HepG2 (cell line): ENCODE results near the gene EPB41L1. TPM values are rescaled to one million over a fixed set of nuclear protein-coding genes. Genes with fewer than 3 reads are reported as not detected.

Experiments
- ATAC-seq: fragments of 200-7000 bp; cut with Tn5 transposase; 3 replicates; pipeline ENCODE4 v1.9.1; 2020; ENCODE audit warnings: mild to moderate bottlenecking, moderate library complexity
- BruUV-seq: library from RNA; stranded (reverse); fragments of 400-500 nt; replicated peaks from 2 replicates; lab custom pipeline; 2021; lab: Mats Ljungman, UMichigan
- CTCF ChIA-PET: fragments of 300-600 bp; formaldehyde crosslinking; extraction: SDS; loops from one replicate; lab custom pipeline; 2021; ENCODE audit warnings: low total read pairs, inconsistent platforms, low intra/inter-chr PET ratio; lab: Yijun Ruan, JAX
- POLR2A ChIA-PET: fragments of 350-600 bp; sonication (Branson Sonifier 250); formaldehyde crosslinking; loops from one replicate; lab custom pipeline; 2020; ENCODE audit warnings: antibody characterized with exemption, inconsistent platforms; lab: Yijun Ruan, JAX
- DNase-seq: peaks from one replicate; pipeline ENCODE4 v3.0.0-alpha.2; 2015; ENCODE audit warnings: low spot score
- FAIRE-seq: peaks from 3 replicates; lab custom pipeline; 2011; peaks lifted over from hg19 to GRCh38; lab: Jason Lieb, UNC
- H2AFZ ChIP-seq: one replicate; pipeline ENCODE4 v1.6.1; 2011; ENCODE audit warnings: low read length, inconsistent platforms
- H3K27ac ChIP-seq: fragments of 300-600 bp; 3 replicates; pipeline ENCODE4 v1.8.0; 2011; ENCODE audit warnings: mixed run types, mild to moderate bottlenecking, mixed read lengths, low read length, inconsistent platforms; ENCODE audit not compliant: insufficient read depth; ENCODE audit errors: extremely low read length
- H3K27me3 ChIP-seq, 2 experiments: fragments of 200-600 bp in 1 of 2; 2 replicates in 1 of 2; 3 replicates in 1 of 2; pipeline versions ENCODE4 v1.6.0 to v1.8.0; 2011; ENCODE audit warnings: low read length in 2 of 2, mild to moderate bottlenecking in 2 of 2, moderate library complexity in 2 of 2, inconsistent platforms in 1 of 2; ENCODE audit not compliant: insufficient read depth in 2 of 2, control insufficient read depth in 1 of 2
- H3K36me3 ChIP-seq, 2 experiments: fragments of 200-600 bp in 1 of 2; replicated peaks in 1 of 2; 2 replicates in 1 of 2; 3 replicates in 1 of 2; pipeline versions ENCODE4 v1.5.1 to v1.8.0; 2011; ENCODE audit warnings: low read length in 2 of 2, inconsistent platforms in 1 of 2; ENCODE audit not compliant: insufficient read depth in 2 of 2, control insufficient read depth in 1 of 2
- H3K4me1 ChIP-seq: 2 replicates; pipeline ENCODE4 v1.5.1; 2012; ENCODE audit warnings: low read length, inconsistent platforms; ENCODE audit not compliant: insufficient read depth
- H3K4me2 ChIP-seq: 2 replicates; pipeline ENCODE4 v1.6.0; 2011; ENCODE audit warnings: low read depth, low read length, inconsistent platforms
- H3K4me3 ChIP-seq, 3 experiments: fragments of 200-600 bp in 1 of 3; sonication (generic), shearing (Covaris generic) in 1 of 3; replicated peaks in 1 of 3; 2 replicates each; pipeline ENCODE4 v1.5.1; 2011 to 2016; ENCODE audit warnings: low read length in 3 of 3, inconsistent platforms in 2 of 3, low read depth in 2 of 3, mild to moderate bottlenecking in 2 of 3, control low read depth in 1 of 3, mixed read lengths in 1 of 3; ENCODE audit not compliant: insufficient read depth in 1 of 3
- H3K79me2 ChIP-seq: one replicate; pipeline ENCODE4 v1.6.1; 2011; ENCODE audit warnings: low read length, inconsistent platforms; ENCODE audit not compliant: insufficient read depth
- H3K9ac ChIP-seq: 2 replicates; pipeline ENCODE4 v1.6.0; 2011; ENCODE audit warnings: mild to moderate bottlenecking, low read depth, low read length, inconsistent platforms; ENCODE audit not compliant: insufficient read depth
- H3K9me3 ChIP-seq: 2 replicates; pipeline ENCODE4 v1.5.1; 2012; ENCODE audit warnings: mild to moderate bottlenecking, low read length
- H4K20me1 ChIP-seq: 2 replicates; pipeline ENCODE4 v1.6.0; 2011; ENCODE audit warnings: inconsistent platforms, mild to moderate bottlenecking, low read length, moderate library complexity; ENCODE audit not compliant: insufficient read depth
- CENPT ChIP-seq: sonication (generic); formaldehyde crosslinking; IDR thresholded peaks from 2 replicates; pipeline ENCODE4 v1.8.0; 2022; ENCODE audit warnings: low read depth, mild to moderate bottlenecking, moderate library complexity, missing genetic modification reagents
- FUBP1 ChIP-seq: sonication (generic); formaldehyde crosslinking; IDR thresholded peaks from 2 replicates; pipeline ENCODE4 v1.5.1; 2020; ENCODE audit warnings: missing genetic modification reagents, mild to moderate bottlenecking, borderline replicate concordance
- JARID2 ChIP-seq: sonication (generic); formaldehyde crosslinking; IDR thresholded peaks from 2 replicates; pipeline ENCODE4 v1.8.1; 2023; ENCODE audit warnings: missing genetic modification reagents, inconsistent platforms; ENCODE audit not compliant: insufficient replicate concordance
- TFAP4 ChIP-seq: sonication (generic); IDR thresholded peaks from 2 replicates; pipeline ENCODE4 v1.6.1; 2016; ENCODE audit warnings: low read depth, borderline replicate concordance
- ZNF160 ChIP-seq: sonication (generic); formaldehyde crosslinking; IDR thresholded peaks from 2 replicates; pipeline ENCODE4 v1.8.0; 2022; ENCODE audit warnings: mild to moderate bottlenecking, inconsistent platforms, missing genetic modification reagents
- ZNF232 ChIP-seq: sonication (generic); formaldehyde crosslinking; IDR thresholded peaks from 2 replicates; pipeline ENCODE4 v1.4.0; 2020; ENCODE audit warnings: missing genetic modification reagents, borderline replicate concordance
- ZNF234 ChIP-seq: sonication (generic); formaldehyde crosslinking; conservative IDR thresholded peaks from 2 replicates; pipeline ENCODE4 v1.5.1; 2020; ENCODE audit warnings: mild to moderate bottlenecking, missing genetic modification reagents
- ZNF235 ChIP-seq: sonication (generic); formaldehyde crosslinking; IDR thresholded peaks from 2 replicates; pipeline ENCODE4 v1.8.1; 2023; ENCODE audit warnings: mild to moderate bottlenecking, missing genetic modification reagents, borderline replicate concordance
- ZNF512B ChIP-seq: sonication (generic); formaldehyde crosslinking; IDR thresholded peaks from 2 replicates; pipeline ENCODE4 v1.5.1; 2020; ENCODE audit warnings: missing genetic modification reagents, mild to moderate bottlenecking, borderline replicate concordance
- WGBS: methylation state at CpG from one replicate; pipeline ENCODE4 v1.1.6; 2017; ENCODE audit warnings: low lambda C conversion rate; 5-methylcytosine and 5-hydroxymethylcytosine counted together
- in situ Hi-C: cut with HindIII; loops from 2 replicates; pipeline ENCODE4 v1.10.0; 2017; ENCODE audit warnings: low pct_unique_long_range_greater_than_20kb; ENCODE audit not compliant: extremely low pct_ligation_motif_present
- intact Hi-C: fragments of 100-400 bp; cut with micrococcal nuclease; formaldehyde crosslinking; loops from one replicate; pipeline ENCODE4 v1.10.0; 2022; ENCODE audit not compliant: unreplicated experiment
- polyA plus RNA-seq, 8 experiments: library from polyadenylated mRNA; depleted of rRNA in 3 of 8; stranded (reverse) in 7 of 8; unstranded in 1 of 8; fragments of >200 nt; fragmentation: Illumina TruSeq in 4 of 8; extraction: Trizol in 4 of 8; gene quantifications; 2 replicates each; pipeline versions ENCODE4 v1.2.1 to v1.2.3, GENCODE V29; 2011 to 2016; ENCODE audit warnings: low read depth in 4 of 8, missing spikeins in 1 of 8, mixed read lengths in 1 of 8; ENCODE audit not compliant: insufficient read depth in 1 of 8
- total RNA-seq, 5 experiments: library from RNA; depleted of rRNA; stranded (reverse); fragments of >200 nt; fragmentation: Illumina TruSeq; extraction: Trizol; gene quantifications; 2 replicates each; pipeline ENCODE4 v1.2.3, GENCODE V29; 2016; ENCODE audit warnings: low read depth in 1 of 5
- TF ChIP-seq, protein P1 (sequence below): sonication (generic); formaldehyde crosslinking; IDR thresholded peaks from 2 replicates; pipeline ENCODE4 v1.5.0; 2020; ENCODE audit warnings: mild to moderate bottlenecking, missing genetic modification reagents

EPB41L1 gene
- total and polyA plus RNA-seq, 2 of the 13 experiments (the other 11 are each of a cell fraction or from before 2014, with no cell fraction given) = 16.7 to 39.0 TPM

GRCh38 chr20:36279776-36280175 is 125.2 kb downstream of the EPB41L1 start:
- WGBS = 38% methylated on average over 5 of the region's 6 CpGs
- no peaks in the 10 kb centered on the region for H3K79me2 ChIP-seq
- no peaks in the 10 kb centered on the region for H3K9me3 ChIP-seq
- FAIRE-seq = no peak
- ATAC-seq = no peak
- in situ Hi-C loops = loop anchor here (5.0 to 10.0 kb wide), 2 partner anchors 65 to 163 kb away; no protein-coding TSS in a partner anchor
- DNase-seq = no peak
- peaks cover 0 to 2% of the 10 kb centered on the region in 2 experiments; a peak in 2 of 5 replicates for H3K36me3 ChIP-seq
- TF ChIP-seq ZNF234 (no peak), ZNF235 (CRISPR knock-in tag) (no peak), ZNF512B (CRISPR knock-in tag) (no peak), JARID2 (CRISPR knock-in tag) (no peak), ZNF232 (CRISPR knock-in tag) (no peak), CENPT (CRISPR knock-in tag) (no peak), FUBP1 (no peak), TFAP4 (no peak), ZNF160 (CRISPR knock-in tag) (no peak)
- TF ChIP-seq, protein P1, sequence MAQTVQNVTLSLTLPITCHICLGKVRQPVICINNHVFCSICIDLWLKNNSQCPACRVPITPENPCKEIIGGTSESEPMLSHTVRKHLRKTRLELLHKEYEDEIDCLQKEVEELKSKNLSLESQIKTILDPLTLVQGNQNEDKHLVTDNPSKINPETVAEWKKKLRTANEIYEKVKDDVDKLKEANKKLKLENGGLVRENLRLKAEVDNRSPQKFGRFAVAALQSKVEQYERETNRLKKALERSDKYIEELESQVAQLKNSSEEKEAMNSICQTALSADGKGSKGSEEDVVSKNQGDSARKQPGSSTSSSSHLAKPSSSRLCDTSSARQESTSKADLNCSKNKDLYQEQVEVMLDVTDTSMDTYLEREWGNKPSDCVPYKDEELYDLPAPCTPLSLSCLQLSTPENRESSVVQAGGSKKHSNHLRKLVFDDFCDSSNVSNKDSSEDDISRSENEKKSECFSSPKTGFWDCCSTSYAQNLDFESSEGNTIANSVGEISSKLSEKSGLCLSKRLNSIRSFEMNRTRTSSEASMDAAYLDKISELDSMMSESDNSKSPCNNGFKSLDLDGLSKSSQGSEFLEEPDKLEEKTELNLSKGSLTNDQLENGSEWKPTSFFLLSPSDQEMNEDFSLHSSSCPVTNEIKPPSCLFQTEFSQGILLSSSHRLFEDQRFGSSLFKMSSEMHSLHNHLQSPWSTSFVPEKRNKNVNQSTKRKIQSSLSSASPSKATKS = no peak
- TF ChIP-seq, all 625 proteins: peak for 0
- no peaks in the 10 kb centered on the region for H3K4me1 ChIP-seq
- H3K4me2 ChIP-seq = no peak overlapping the region
- H3K27me3 ChIP-seq = peaks cover 0 to 24% of the 10 kb centered on the region in 2 experiments; a peak in 3 of 5 replicates
- no peaks in the 10 kb centered on the region for H4K20me1 ChIP-seq
- H2AFZ ChIP-seq = no peak overlapping the region
- no peak overlapping the region for H3K9ac ChIP-seq
- ChIA-PET CTCF (no interaction called here), POLR2A (no interaction called here)
- no peak overlapping the region for H3K4me3 ChIP-seq
- H3K27ac ChIP-seq = no peak overlapping the region
- intact Hi-C loops = loop anchor here (10.0 kb wide), 1 partner anchor 115 kb away; no protein-coding TSS in a partner anchor
- no TSS peak for BruUV-seq
